ENCODE data around the gene EVI5L.

DNA sequence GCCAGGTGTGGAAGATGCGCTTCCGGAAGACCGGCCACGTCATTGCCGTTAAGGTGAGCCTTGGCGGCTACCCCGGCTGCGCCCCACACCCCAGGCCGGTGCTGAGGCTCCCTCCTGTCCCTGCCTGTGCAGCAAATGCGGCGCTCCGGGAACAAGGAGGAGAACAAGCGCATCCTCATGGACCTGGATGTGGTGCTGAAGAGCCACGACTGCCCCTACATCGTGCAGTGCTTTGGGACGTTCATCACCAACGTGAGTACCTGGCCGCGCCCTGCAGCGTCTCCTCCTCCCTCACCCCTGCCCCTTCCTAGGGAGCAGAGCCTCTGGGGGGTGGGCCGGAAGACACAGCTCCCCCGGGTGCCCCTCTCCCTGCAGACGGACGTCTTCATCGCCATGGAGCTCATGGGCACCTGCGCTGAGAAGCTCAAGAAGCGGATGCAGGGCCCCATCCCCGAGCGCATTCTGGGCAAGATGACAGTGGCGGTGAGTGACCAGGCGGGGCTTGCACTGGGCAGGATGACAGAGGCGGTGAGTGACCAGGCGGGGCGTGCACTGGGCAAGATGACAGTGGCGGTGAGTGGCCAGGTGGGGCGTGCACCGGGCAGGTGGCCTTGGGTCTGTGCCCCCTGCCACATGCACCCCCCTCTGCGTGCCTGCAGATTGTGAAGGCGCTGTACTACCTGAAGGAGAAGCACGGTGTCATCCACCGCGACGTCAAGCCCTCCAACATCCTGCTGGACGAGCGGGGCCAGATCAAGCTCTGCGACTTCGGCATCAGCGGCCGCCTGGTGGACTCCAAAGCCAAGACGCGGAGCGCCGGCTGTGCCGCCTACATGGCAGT, 80.5 kb downstream of the EVI5L start:
- TF ChIP-seq, protein P1, sequence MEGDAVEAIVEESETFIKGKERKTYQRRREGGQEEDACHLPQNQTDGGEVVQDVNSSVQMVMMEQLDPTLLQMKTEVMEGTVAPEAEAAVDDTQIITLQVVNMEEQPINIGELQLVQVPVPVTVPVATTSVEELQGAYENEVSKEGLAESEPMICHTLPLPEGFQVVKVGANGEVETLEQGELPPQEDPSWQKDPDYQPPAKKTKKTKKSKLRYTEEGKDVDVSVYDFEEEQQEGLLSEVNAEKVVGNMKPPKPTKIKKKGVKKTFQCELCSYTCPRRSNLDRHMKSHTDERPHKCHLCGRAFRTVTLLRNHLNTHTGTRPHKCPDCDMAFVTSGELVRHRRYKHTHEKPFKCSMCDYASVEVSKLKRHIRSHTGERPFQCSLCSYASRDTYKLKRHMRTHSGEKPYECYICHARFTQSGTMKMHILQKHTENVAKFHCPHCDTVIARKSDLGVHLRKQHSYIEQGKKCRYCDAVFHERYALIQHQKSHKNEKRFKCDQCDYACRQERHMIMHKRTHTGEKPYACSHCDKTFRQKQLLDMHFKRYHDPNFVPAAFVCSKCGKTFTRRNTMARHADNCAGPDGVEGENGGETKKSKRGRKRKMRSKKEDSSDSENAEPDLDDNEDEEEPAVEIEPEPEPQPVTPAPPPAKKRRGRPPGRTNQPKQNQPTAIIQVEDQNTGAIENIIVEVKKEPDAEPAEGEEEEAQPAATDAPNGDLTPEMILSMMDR (IDR thresholded peaks at IDR 0.05), result no peak
- no peak for TF ChIP-seq POLR2A (IDR thresholded peaks at IDR 0.05)
